ENCODE measurements around the gene GTF3C5. TPM values are rescaled to one million over a fixed set of nuclear protein-coding genes. Genes with fewer than 3 reads are reported as not detected.

Gene GTF3C5
- total and polyA plus RNA-seq, 9 of the 15 experiments (the other 6 are each of a cell fraction or from before 2014, with no cell fraction given), result 3.8 to 118 (median 83.7) TPM

GRCh38 chr9:133103183-133103986, 72.6 kb downstream of the GTF3C5 start (continued):
- TF ChIP-seq TEAD4 (IDR thresholded peaks at IDR 0.05; ENCODE audit: low read length) (no peak), TEAD4 (CRISPR knock-in tag; IDR thresholded peaks at IDR 0.05; ENCODE audit: borderline replicate concordance) (0 out of 2 replicates have a peak, but pooled peaks have one; percentile 55), STAG1 (CRISPR knock-in tag; IDR thresholded peaks at IDR 0.05; ENCODE audit: borderline replicate concordance) (peak; percentile 87; the same call in 1 of the 2 replicates), DEAF1 (CRISPR knock-in tag; IDR thresholded peaks at IDR 0.05) (peak; percentile 81), MAX (CRISPR knock-in tag; IDR thresholded peaks at IDR 0.05) (peak; percentile 60), NONO (IDR thresholded peaks at IDR 0.05; ENCODE audit: low read depth in 2 of 2, low read length in 1 of 2) (no peak), JUN (IDR thresholded peaks at IDR 0.05; ENCODE audit: borderline replicate concordance, low read depth, low read length) (0 out of 2 replicates have a peak, but pooled peaks have one; percentile 24), JUN (CRISPR knock-in tag; IDR thresholded peaks at IDR 0.05; ENCODE audit: borderline replicate concordance) (no peak), CTBP1 (IDR thresholded peaks at IDR 0.05; ENCODE audit: borderline replicate concordance) (peak; percentile 35; the same call in 1 of the 2 replicates), ZNF347 (CRISPR knock-in tag; IDR thresholded peaks at IDR 0.05; ENCODE audit: low read depth) (no peak), HDAC8 (tag; IDR thresholded peaks at IDR 0.05) (no peak), CTCF (IDR thresholded peaks at IDR 0.05 in 2 of 3, conservative IDR thresholded peaks at IDR 0.05 in 1 of 3; ENCODE audit: insufficient read depth in 2 of 3, low read depth in 1 of 3, low read length in 3 of 3) (peak; percentile 87 to 95 (median 90)), ARID2 (IDR thresholded peaks at IDR 0.05) (peak; percentile 91), NKRF (IDR thresholded peaks at IDR 0.05; ENCODE audit: borderline replicate concordance) (no peak), L3MBTL2 (IDR thresholded peaks at IDR 0.05) (peak; percentile 41; the same call in 1 of the 2 replicates), TFAP4 (CRISPR knock-in tag; IDR thresholded peaks at IDR 0.05; ENCODE audit: borderline replicate concordance) (peak; percentile 42; the same call in 1 of the 2 replicates), MYNN (IDR thresholded peaks at IDR 0.05) (peak; percentile 72; the same call in 1 of the 2 replicates), MYNN (CRISPR knock-in tag; IDR thresholded peaks at IDR 0.05) (no peak), SMC3 (conservative IDR thresholded peaks at IDR 0.05; ENCODE audit: insufficient read depth, low read depth, low read length) (peak; percentile 91), HNRNPL (IDR thresholded peaks at IDR 0.05; ENCODE audit: low read depth, low read length) (peak; percentile 42; the same call in 1 of the 2 replicates)
